Activated naive CD4-positive, alpha-beta T cell treated with anti-CD3 and anti-CD28 coated beads, Interleukin-2, amount 10 ng/mL, durations not matched to agents 7 days and 5 days (primary cell): Measurements from ENCODE around the gene MGST3.
"Not testable (repeated sequence)": the region's sequence is repeated elsewhere in the genome, so short reads cannot be mapped to it uniquely, and the experiment has no call there.

ENCODE experiments used
- CTCF ChIA-PET: fragments of 350-600 bp; sonication (Branson Sonifier 250); formaldehyde crosslinking; loops from one replicate; lab custom pipeline; 2021; ENCODE audit warnings: antibody characterized with exemption; lab: Charles Lee
- DNase-seq: peaks from one replicate; pipeline ENCODE4 v3.0.0-alpha.2; 2020
- H3K27ac Mint-ChIP-seq: one replicate; pipeline ENCODE4 v1.8.0; 2021; ENCODE audit warnings: mild to moderate bottlenecking, moderate library complexity, mixed read lengths
- H3K27me3 Mint-ChIP-seq: one replicate; pipeline ENCODE4 v1.8.0; 2021; ENCODE audit warnings: mild to moderate bottlenecking, mixed read lengths
- H3K36me3 Mint-ChIP-seq: one replicate; pipeline ENCODE4 v1.8.0; 2021; ENCODE audit warnings: mixed read lengths
- H3K4me1 Mint-ChIP-seq: one replicate; pipeline ENCODE4 v1.8.0; 2021; ENCODE audit warnings: mixed read lengths
- H3K4me3 Mint-ChIP-seq: one replicate; pipeline ENCODE4 v1.8.0; 2021; ENCODE audit warnings: mild to moderate bottlenecking, moderate library complexity, mixed read lengths
- H3K9me3 Mint-ChIP-seq: one replicate; pipeline ENCODE4 v1.8.0; 2021; ENCODE audit warnings: mixed read lengths

MGST3 gene

GRCh38 chr1:165686121-165686970 is 55.3 kb downstream of the MGST3 start:
- peaks cover 22% of the 10 kb centered on the region for H3K4me1 Mint-ChIP-seq
- no peaks in the 10 kb centered on the region for H3K27me3 Mint-ChIP-seq
- peak overlapping the region; percentile 12 for H3K27ac Mint-ChIP-seq
- CTCF ChIA-PET: interaction anchor here (2.8 kb wide), 1 partner anchor 12 kb away, joined by 13 read pairs; the partner anchor contains the start of gene ALDH9A1
- no peak overlapping the region for H3K4me3 Mint-ChIP-seq
- DNase-seq: no peak
- peaks cover 7% of the 10 kb centered on the region for H3K9me3 Mint-ChIP-seq
- peaks cover 69% of the 10 kb centered on the region for H3K36me3 Mint-ChIP-seq

- H3K36me3 Mint-ChIP-seq: peaks cover 71% of the 10 kb centered on the region
- CTCF ChIA-PET: no interaction called here
- H3K27me3 Mint-ChIP-seq: no peaks in the 10 kb centered on the region
- H3K4me1 Mint-ChIP-seq: peaks cover 26% of the 10 kb centered on the region
- H3K9me3 Mint-ChIP-seq: peaks cover 7% of the 10 kb centered on the region
- no peak for DNase-seq
- no peak overlapping the region for H3K4me3 Mint-ChIP-seq
- peak overlapping the region; percentile 12 for H3K27ac Mint-ChIP-seq
Measured at GRCh38 chr1:165686971-165687433, 56.0 kb downstream of the MGST3 start.

- no peaks in the 10 kb centered on the region for H3K27me3 Mint-ChIP-seq
- peaks cover 69% of the 10 kb centered on the region for H3K36me3 Mint-ChIP-seq
- H3K27ac Mint-ChIP-seq: no peak overlapping the region
- DNase-seq: no peak
- CTCF ChIA-PET: no interaction called here
- H3K4me1 Mint-ChIP-seq: peaks cover 30% of the 10 kb centered on the region
- H3K4me3 Mint-ChIP-seq: no peak overlapping the region
- peaks cover 7% of the 10 kb centered on the region for H3K9me3 Mint-ChIP-seq
Measured at GRCh38 chr1:165688046-165688445, 57.0 kb downstream of the MGST3 start.

DNA sequence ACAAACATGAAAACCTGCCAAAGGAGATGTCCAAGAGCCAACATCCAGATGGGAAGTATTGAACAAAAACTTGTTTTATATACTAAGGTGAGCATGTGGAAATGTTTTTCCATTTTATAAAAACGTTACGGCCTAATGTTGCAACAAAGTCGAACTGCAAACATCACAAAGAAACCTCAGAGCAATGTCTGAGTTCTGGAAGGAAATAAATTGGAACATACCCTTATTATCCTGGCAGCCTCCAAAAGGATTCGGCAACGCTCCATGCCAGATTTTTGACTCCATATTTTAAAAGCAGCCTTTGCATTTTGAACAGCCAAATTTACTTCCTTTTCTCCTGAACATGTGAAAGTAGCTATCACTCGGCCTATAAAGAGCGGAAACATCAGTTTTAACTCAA is 64.0 kb downstream of the MGST3 start:
- H3K4me1 Mint-ChIP-seq: peaks cover 48% of the 10 kb centered on the region

GRCh38 chr1:165696625-165697100 is 65.6 kb downstream of the MGST3 start:
- CTCF ChIA-PET: interaction anchor here (0.9 to 1.8 kb wide), 2 partner anchors 14 to 72 kb away, joined by 3 to 5 read pairs; partner anchors contain the start of gene TMCO1
- peak overlapping the region; percentile 86 for H3K4me3 Mint-ChIP-seq
- no peaks in the 10 kb centered on the region for H3K9me3 Mint-ChIP-seq
- peaks cover 36% of the 10 kb centered on the region for H3K36me3 Mint-ChIP-seq
- H3K27me3 Mint-ChIP-seq: peaks cover 6% of the 10 kb centered on the region
- peaks cover 45% of the 10 kb centered on the region for H3K4me1 Mint-ChIP-seq
- H3K27ac Mint-ChIP-seq: peak overlapping the region; percentile 74
- no peak for DNase-seq

More for the DNA sequence above, 64.0 kb downstream of the MGST3 start:
- no peak for DNase-seq
- CTCF ChIA-PET: no interaction called here
- H3K27ac Mint-ChIP-seq: no peak overlapping the region
- H3K36me3 Mint-ChIP-seq: peaks cover 48% of the 10 kb centered on the region
- H3K4me3 Mint-ChIP-seq: no peak overlapping the region
- no peaks in the 10 kb centered on the region for H3K9me3 Mint-ChIP-seq
- no peaks in the 10 kb centered on the region for H3K27me3 Mint-ChIP-seq

GRCh38 chr1:165697491-165697880 is 66.5 kb downstream of the MGST3 start:
- no peak for DNase-seq
- H3K4me1 Mint-ChIP-seq: peaks cover 38% of the 10 kb centered on the region
- CTCF ChIA-PET: interaction anchor here (0.8 to 1.9 kb wide), 5 partner anchors 12 to 153 kb away, joined by 3 to 13 read pairs (median 3); partner anchors contain the start of gene TMCO1
- H3K9me3 Mint-ChIP-seq: no peaks in the 10 kb centered on the region
- peaks cover 27% of the 10 kb centered on the region for H3K36me3 Mint-ChIP-seq
- peak overlapping the region; percentile 86 for H3K4me3 Mint-ChIP-seq
- peak overlapping the region; percentile 94 for H3K27ac Mint-ChIP-seq
- H3K27me3 Mint-ChIP-seq: peaks cover 6% of the 10 kb centered on the region

GRCh38 chr1:165697881-165698760 is 67.1 kb downstream of the MGST3 start, which contains the start of gene ALDH9A1:
ALDH9A1 (minus strand) TSS chr1:165698562; CDS start chr1:165698558, 4 bp downstream.
- peak within 1 kb of the TSS; percentile 94 for H3K27ac Mint-ChIP-seq
- H3K9me3 Mint-ChIP-seq: no peaks in the 10 kb centered on the region
- peaks cover 23% of the 10 kb centered on the region for H3K36me3 Mint-ChIP-seq
- peak; percentile 91 for DNase-seq
- CTCF ChIA-PET: interaction anchor here (0.7 to 1.9 kb wide), 6 partner anchors 13 to 215 kb away, joined by 3 to 13 read pairs (median 3); no protein-coding TSS in a partner anchor
- H3K4me1 Mint-ChIP-seq: peaks cover 38% of the 10 kb centered on the region
- H3K27me3 Mint-ChIP-seq: peaks cover 6% of the 10 kb centered on the region
- peak within 1 kb of the TSS; percentile 86 for H3K4me3 Mint-ChIP-seq

DNA sequence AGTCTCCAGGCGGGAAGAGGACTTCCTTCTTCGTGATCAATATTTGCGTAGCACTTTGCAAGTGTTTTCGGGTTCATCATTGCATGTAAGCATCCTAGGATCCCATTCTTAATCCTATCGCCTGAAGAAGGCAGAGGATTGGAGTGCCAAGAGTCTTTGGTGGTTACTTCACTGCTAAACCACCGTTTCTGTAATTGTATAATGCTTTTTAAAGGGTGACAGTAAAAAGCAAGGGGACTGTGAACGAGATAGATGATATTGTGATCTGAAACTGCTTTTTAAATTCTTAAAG is 67.7 kb downstream of the MGST3 start:
- H3K9me3 Mint-ChIP-seq: no peaks in the 10 kb centered on the region
- peak overlapping the region; percentile 86 for H3K4me3 Mint-ChIP-seq
- H3K4me1 Mint-ChIP-seq: peaks cover 38% of the 10 kb centered on the region
- CTCF ChIA-PET: interaction anchor here (0.7 to 1.9 kb wide), 3 partner anchors 13 to 214 kb away, joined by 3 to 13 read pairs (median 3); no protein-coding TSS in a partner anchor
- peak overlapping the region; percentile 94 for H3K27ac Mint-ChIP-seq
- peaks cover 11% of the 10 kb centered on the region for H3K27me3 Mint-ChIP-seq
- no peak for DNase-seq
- H3K36me3 Mint-ChIP-seq: peaks cover 17% of the 10 kb centered on the region

DNA sequence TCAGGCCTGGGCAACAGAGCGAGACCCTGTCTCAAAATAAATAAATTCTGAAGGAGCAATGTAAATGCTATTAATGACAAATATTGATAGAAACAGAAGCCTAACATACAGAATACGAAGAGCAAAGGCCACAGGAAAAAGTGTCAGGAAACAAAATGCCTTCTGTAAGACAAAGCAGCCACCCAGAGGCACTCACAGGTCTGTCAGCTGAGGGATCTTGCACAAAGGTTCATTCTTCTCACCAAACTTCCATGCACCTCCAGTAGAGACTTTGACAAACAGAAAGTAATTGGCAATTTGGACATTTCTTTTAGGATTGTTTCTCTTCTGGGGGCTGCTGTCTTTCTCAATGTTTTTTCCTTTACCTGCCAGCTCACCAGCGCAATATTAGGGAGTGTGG is 68.5 kb downstream of the MGST3 start:
- CTCF ChIA-PET: no interaction called here
- no peak for DNase-seq
- H3K9me3 Mint-ChIP-seq: no peaks in the 10 kb centered on the region
- H3K4me1 Mint-ChIP-seq: peaks cover 38% of the 10 kb centered on the region
- peak overlapping the region; percentile 86 for H3K4me3 Mint-ChIP-seq
- H3K36me3 Mint-ChIP-seq: peaks cover 13% of the 10 kb centered on the region
- peak overlapping the region; percentile 24 for H3K27ac Mint-ChIP-seq
- peaks cover 12% of the 10 kb centered on the region for H3K27me3 Mint-ChIP-seq

GRCh38 chr1:165701922-165702321 is 70.9 kb downstream of the MGST3 start:
- peaks cover 23% of the 10 kb centered on the region for H3K27me3 Mint-ChIP-seq
- CTCF ChIA-PET: not testable (repeated sequence)

DNA sequence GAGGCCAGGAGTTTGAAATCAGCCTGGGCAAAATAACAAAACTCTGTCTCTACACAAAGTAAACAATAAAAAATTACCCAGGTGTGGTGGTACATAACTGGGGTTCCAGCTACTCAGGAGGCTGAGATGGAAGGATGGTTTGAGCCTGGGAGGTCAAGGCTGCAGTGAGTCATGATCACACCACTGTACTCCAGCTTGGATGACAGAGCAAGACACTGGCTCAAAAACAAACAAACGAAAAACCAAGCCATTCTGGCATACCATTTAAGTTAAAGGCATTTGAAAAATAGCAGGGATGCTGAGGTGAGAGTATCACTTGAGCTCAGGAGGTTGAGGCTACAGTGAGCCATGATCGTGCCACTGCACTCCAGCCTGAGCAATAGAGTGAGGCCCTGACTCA is 72.6 kb downstream of the MGST3 start:
- Mint-ChIP-seq H3K9me3 (no peaks in the 10 kb centered on the region), H3K36me3 (no peaks in the 10 kb centered on the region), H3K27me3 (peaks cover 34% of the 10 kb centered on the region), H3K4me1 (peaks cover 10% of the 10 kb centered on the region), H3K27ac (no peak overlapping the region), H3K4me3 (no peak overlapping the region)
- no peak for DNase-seq
- CTCF ChIA-PET: no interaction called here

More at GRCh38 chr1:165701922-165702321, 70.9 kb downstream of the MGST3 start:
- not testable (repeated sequence) for DNase-seq, H3K4me3 Mint-ChIP-seq, H3K9me3 Mint-ChIP-seq, H3K27ac Mint-ChIP-seq, H3K36me3 Mint-ChIP-seq
- peaks cover 20% of the 10 kb centered on the region for H3K4me1 Mint-ChIP-seq
